Measurements from ENCODE around the gene GFOD1.

Gene GFOD1

DNA sequence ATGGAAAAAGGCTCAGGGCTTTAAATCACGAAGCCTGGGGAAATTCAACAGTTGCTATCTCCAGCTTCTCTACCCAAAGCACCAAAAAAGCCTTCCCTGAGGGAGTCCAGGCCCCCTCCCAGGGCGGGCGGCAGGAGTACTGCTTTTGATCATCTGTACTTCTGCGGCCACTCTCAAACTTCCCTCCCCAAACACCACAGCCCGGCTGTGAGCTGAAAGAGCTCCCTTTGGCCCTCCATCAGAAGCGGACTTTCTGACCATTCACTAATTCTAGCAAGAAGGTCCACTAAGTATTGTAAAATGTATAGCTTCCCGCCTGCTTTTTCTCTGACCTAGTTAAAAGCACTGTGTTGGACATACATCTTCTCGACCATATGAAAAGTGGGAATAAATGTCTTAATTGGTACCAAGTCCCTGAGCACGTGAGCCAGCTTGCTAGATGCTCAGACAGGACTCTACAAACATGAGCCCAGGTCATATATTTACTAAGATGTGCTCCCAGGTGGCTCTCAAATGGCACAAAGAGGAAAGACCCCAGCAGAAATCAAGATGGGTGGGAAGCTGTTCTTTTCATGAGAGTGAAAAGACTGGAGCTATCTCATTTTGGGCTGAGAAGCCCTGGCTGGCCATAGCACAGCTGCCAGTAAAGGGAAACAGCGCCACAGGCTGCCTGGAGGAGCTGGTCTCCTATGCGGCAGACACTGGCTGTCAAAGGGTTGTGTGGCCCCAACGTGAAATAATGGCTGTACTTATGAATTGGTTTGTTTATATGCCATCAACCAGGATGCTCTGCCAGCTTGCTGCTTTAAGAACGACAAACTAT lies 58.6 kb downstream of the GFOD1 start:
- no peak for TF ChIP-seq CTCF (conservative IDR thresholded peaks at IDR 0.05; ENCODE audit: low read length)
- no peak for DNase-seq (ENCODE audit: low read depth)
- no peak overlapping the region for H3K4me3 ChIP-seq (ENCODE audit: low read length)

DNA sequence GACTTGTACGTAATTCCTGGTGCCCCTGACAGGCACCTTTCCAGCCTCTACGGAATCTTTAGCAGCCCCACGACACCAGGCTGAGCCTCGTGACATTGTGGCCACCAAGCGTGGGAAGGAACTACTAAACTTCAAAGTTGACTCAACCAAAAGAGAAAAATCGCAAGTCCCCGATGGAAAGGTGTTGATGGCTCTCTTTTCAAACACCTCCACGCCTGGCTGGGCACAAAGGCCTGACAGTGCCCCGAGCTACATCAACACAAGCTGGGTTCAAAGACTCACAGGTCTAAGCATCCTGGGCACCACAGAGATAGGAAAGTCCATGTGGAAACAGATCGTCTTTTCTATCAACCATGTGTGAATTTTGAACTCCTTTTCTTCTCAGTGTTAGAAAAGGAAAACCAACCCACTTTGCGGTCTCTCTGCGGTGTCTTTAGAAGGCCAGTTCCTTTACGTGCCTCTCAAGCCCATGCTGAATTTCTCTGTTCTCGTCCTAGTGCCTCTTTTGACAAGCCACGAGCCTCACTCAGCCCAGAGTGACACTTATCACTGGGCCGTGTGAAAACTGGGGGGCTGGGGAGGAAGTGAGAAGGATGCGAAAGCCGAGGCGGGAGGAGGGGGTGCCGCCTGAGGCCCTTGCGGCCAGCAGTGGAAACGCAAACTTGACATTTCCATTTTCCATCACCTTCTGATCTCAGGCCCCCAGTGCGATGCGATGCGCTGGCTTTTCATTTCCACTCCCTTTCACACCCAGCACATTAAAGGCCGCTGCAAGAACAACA lies 59.4 kb downstream of the GFOD1 start:
- no peak overlapping the region for H3K4me3 ChIP-seq (ENCODE audit: low read length)
- DNase-seq (ENCODE audit: low read depth), result no peak

DNA sequence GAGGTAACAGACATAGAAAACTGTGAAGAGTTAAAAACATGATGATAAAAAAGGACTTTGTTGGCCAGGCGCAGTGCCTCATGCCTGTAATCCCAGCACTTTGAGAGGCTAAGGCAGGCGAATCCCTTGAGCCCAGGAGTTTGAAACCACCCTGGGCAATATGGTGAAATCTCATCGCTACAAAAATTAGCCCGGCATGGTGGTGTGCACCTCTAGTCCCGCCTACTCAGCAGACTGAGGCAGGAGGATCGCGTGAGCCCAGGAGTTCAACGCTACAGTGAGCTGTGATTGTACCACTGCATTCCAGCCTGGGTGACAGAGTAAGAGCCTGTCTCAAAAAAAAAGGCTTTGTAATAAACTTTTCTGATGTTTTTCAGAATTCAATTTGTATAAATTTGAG lies 60.1 kb downstream of the GFOD1 start:
- no peak overlapping the region for H3K4me3 ChIP-seq (ENCODE audit: low read length)
- DNase-seq (ENCODE audit: low read depth), result no peak
- TF ChIP-seq CTCF (conservative IDR thresholded peaks at IDR 0.05; ENCODE audit: low read length), result no peak

More for the DNA sequence above, 59.4 kb downstream of the GFOD1 start:
- TF ChIP-seq CTCF (conservative IDR thresholded peaks at IDR 0.05; ENCODE audit: low read length), result no peak

GRCh38 chr6:13425943-13426931 lies 61.2 kb downstream of the GFOD1 start:
- TF ChIP-seq CTCF (conservative IDR thresholded peaks at IDR 0.05; ENCODE audit: low read length), result no peak
- no peak overlapping the region for H3K4me3 ChIP-seq (ENCODE audit: low read length)
- DNase-seq (ENCODE audit: low read depth), result peak; percentile 39

GRCh38 chr6:13425270-13425873 lies 62.0 kb downstream of the GFOD1 start:
- TF ChIP-seq CTCF (conservative IDR thresholded peaks at IDR 0.05; ENCODE audit: low read length), result no peak
- no peak for DNase-seq (ENCODE audit: low read depth)
- no peak overlapping the region for H3K4me3 ChIP-seq (ENCODE audit: low read length)

DNA sequence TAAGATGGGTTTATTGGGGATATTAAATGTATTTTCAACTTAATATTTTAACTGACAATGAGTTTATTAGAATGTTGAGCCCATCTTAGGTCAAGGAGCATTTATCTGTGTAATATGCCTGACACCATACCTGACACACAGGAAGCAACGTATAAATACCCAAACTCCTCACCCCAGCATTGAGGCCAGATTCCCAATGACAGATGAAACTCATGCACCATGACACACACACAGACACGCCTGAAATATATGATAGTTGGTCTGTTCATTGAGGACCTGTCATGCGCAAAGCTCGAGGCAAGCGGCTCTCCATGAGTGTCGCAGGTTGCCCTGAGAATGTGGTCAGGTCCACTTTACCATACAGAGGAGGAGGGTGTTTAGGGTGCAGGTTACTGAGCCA lies 64.1 kb downstream of the GFOD1 start:
- TF ChIP-seq CTCF (conservative IDR thresholded peaks at IDR 0.05; ENCODE audit: low read length), result no peak
- no peak for DNase-seq (ENCODE audit: low read depth)
- H3K4me3 ChIP-seq (ENCODE audit: low read length), result no peak overlapping the region
